ENCODE results near the gene IL17RC. TPM values are rescaled to one million over a fixed set of nuclear protein-coding genes. Genes with fewer than 3 reads are reported as not detected.
"Not testable (repeated sequence)": the region's sequence is repeated elsewhere in the genome, so short reads cannot be mapped to it uniquely, and the experiment has no call there.

Gene IL17RC
- 10 to 100 TPM; 19.5 to 53.4 (median 40.1) TPM for total RNA-seq
- long read RNA-seq, partial matches to known transcripts: 0 of 3 reads
- long read RNA-seq, other reads (novel, unspliced or antisense): 2 of 3 reads

GRCh38 chr3:9916734-9917680, at the start of gene IL17RC:
IL17RC (plus strand) TSS chr3:9917098; CDS start chr3:9917316, 218 bp downstream.
- Histone ChIP-seq H3K27me3 (no peaks in the 10 kb centered on the region), H3K36me3 (no peaks in the 10 kb centered on the region), H3K9me3 (no peaks in the 10 kb centered on the region), H3K4me1 (peaks cover 0 to 52% (median 23%) of the 10 kb centered on the region in 4 donors), H3K27ac (peak within 1 kb of the TSS; percentile 75 to 87 (median 82)), H3K4me3 (peak within 1 kb of the TSS; percentile 68 to 73 (median 72))
- no peak for TF ChIP-seq CTCF (IDR thresholded peaks at IDR 0.05)
- peak; percentile 71 for TF ChIP-seq POLR2A (IDR thresholded peaks at IDR 0.05)
- intact Hi-C loops (cut with DNase I): no loop called here
- peak; percentile 90 to 94 (median 94) for DNase-seq
- WGBS (ENCODE audit: insufficient coverage, low coverage, low lambda C conversion rate, missing lambda C conversion rate): 25% methylated on average over 8 of the region's 19 CpGs
- peak; percentile 70 to 87 (median 80) for ATAC-seq

GRCh38 chr3:9867106-9867505, 49.8 kb upstream of the IL17RC start:
- intact Hi-C loops (cut with DNase I): no loop called here
- H3K27me3 ChIP-seq: no peaks in the 10 kb centered on the region
- H3K36me3 ChIP-seq: no peaks in the 10 kb centered on the region
- TF ChIP-seq POLR2A (IDR thresholded peaks at IDR 0.05) (no peak), CTCF (IDR thresholded peaks at IDR 0.05) (no peak)
- DNase-seq (no peak), ATAC-seq (no peak)
- H3K4me3 ChIP-seq: no peak overlapping the region
- H3K9me3 ChIP-seq: no peaks in the 10 kb centered on the region
- no peak overlapping the region for H3K27ac ChIP-seq
- 100% methylated on average over 1 of the region's 12 CpGs for WGBS (ENCODE audit: insufficient coverage, low coverage, low lambda C conversion rate, missing lambda C conversion rate)
- no peaks in the 10 kb centered on the region for H3K4me1 ChIP-seq

GRCh38 chr3:9869955-9870354, 46.9 kb upstream of the IL17RC start:
- intact Hi-C loops (cut with DNase I): no loop called here
- Histone ChIP-seq H3K4me3 (no peak overlapping the region), H3K4me1 (no peaks in the 10 kb centered on the region), H3K27ac (no peak overlapping the region), H3K9me3 (no peaks in the 10 kb centered on the region), H3K36me3 (no peaks in the 10 kb centered on the region), H3K27me3 (no peaks in the 10 kb centered on the region)
- no peak for DNase-seq
- ATAC-seq: no peak
- WGBS (ENCODE audit: insufficient coverage, low coverage, low lambda C conversion rate, missing lambda C conversion rate): no CpG with 5 or more reads among the region's 5 CpGs
- no peak for TF ChIP-seq CTCF (IDR thresholded peaks at IDR 0.05)
- TF ChIP-seq POLR2A (IDR thresholded peaks at IDR 0.05): no peak

- no peaks in the 10 kb centered on the region for H3K4me1 ChIP-seq
- no peak overlapping the region for H3K4me3 ChIP-seq
- no peaks in the 10 kb centered on the region for H3K27me3 ChIP-seq
- intact Hi-C loops (cut with DNase I): no loop called here
- H3K9me3 ChIP-seq: no peaks in the 10 kb centered on the region
- H3K27ac ChIP-seq: no peak overlapping the region
- ATAC-seq (no peak), DNase-seq (no peak)
- TF ChIP-seq CTCF (IDR thresholded peaks at IDR 0.05): no peak
- TF ChIP-seq POLR2A (IDR thresholded peaks at IDR 0.05): no peak
- H3K36me3 ChIP-seq: no peaks in the 10 kb centered on the region
- WGBS (ENCODE audit: insufficient coverage, low coverage, low lambda C conversion rate, missing lambda C conversion rate): 40% methylated on average over 1 of the region's 1 CpG
These were observed 45.9 kb upstream of the IL17RC start for GRCh38 chr3:9870978-9871377.

- ATAC-seq; H3K27me3 ChIP-seq; H3K27ac ChIP-seq; intact Hi-C loops (cut with DNase I); H3K9me3 ChIP-seq; H3K4me3 ChIP-seq; H3K36me3 ChIP-seq; DNase-seq; H3K4me1 ChIP-seq: not testable (repeated sequence)
- 97% methylated on average over 5 of the region's 5 CpGs for WGBS (ENCODE audit: insufficient coverage, low coverage, low lambda C conversion rate, missing lambda C conversion rate)
These were observed 44.8 kb upstream of the IL17RC start for GRCh38 chr3:9872067-9872466.

Measured in right lobe of liver (tissue), 6 donors.